NCI-H748 (cell line): Measurements from ENCODE around the gene GAD1.

Experiments
- DNase-seq: peaks from one replicate; lab custom pipeline; 2025; ENCODE audit not compliant: unreplicated experiment; lab: John Stamatoyannopoulos, UW

GAD1 gene

DNA sequence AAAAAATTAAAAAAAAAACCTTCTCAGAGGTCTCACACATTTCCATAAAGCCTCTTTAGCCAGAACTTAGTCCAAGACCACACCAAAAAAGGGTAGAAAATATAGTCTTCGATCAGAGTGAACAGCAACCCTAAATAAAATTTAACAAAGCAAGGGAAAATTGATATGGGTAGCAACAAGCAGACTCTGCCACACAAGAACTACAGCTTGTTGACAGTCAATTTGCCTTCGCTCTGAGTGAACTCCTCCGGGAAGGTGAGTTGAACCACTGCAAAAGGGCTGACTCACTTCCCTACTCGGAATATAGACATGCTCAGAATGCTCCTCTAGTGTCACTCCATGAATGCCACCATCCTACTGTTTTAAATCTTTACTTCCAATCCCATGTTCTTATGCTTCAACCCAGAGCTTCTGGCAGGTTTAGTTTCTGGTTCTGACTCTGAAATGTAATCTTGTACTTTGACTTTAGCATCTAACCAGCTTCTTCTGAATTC lies 24.1 kb downstream of the GAD1 start:
- no peak for DNase-seq

DNA sequence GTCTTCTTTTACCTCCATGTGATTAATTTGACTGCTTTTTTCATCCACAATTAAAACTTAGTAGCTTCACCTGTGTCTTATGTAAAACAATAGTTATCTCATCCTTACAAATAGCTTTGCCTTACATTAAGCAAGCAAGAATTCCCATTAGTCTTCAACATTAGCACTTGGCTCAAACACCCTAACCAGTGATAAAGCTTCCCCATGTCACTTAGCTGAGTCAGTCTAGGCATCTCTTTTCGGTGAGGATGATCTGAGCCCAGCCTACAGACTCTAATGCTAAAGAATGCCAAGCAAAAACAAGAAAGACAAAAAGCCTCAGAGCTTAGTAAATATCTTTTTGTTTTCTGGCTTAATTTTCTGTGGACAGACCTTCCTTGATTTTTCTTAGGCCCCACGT lies 26.1 kb downstream of the GAD1 start:
- no peak for DNase-seq

DNA sequence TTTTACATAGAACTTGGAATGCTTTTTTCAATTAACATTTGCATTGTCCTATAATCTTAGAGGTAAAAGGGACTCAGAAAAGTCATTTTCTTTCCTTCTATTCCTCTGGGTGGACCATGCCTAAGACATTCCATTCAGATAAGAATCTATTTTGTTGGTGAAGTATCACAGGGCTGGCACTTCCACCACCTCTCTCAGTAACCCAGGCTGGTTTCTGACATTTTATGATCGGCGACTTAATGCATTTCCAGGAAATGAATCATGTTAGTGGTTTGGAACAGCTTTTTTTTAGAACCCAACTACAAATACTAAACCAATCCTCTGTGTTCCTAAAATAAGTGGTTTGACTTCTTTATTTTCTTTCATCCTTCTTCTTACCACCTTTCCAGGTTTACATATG lies 27.0 kb downstream of the GAD1 start:
- DNase-seq = no peak

DNA sequence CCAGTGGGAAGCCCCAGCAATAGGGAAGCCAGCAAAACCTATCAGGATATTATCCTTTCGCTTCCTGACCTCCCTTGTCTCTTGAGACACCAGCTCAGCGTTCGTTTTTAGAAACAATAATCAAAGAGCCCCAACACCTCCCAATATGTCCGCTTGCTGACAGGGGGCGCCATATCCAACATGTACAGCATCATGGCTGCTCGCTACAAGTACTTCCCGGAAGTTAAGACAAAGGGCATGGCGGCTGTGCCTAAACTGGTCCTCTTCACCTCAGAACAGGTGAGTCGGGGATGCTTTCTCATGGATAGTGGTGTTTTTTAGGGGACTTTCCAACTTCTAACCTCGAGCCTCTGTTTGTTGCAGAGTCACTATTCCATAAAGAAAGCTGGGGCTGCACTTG lies 28.7 kb downstream of the GAD1 start:
- peak; percentile 25 for DNase-seq

DNA sequence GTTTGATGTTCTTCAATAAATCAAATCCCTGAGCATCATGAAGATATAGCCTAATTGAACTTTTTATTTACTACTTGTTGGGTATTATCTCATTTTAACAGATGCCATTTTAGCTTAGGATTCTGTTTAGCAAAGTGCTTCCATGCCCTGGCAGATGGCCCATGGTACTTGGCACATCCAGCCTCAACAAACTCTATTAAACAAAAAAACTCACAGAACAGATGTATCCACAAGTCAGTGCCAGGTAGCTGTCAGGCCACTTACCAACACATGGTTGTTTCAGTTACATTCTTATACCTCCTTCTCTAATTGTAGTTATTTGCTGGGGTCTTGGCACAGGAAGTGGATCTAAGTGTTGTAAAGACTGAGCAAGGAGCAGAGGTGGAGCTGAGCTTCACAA lies 29.6 kb downstream of the GAD1 start:
- DNase-seq = no peak

DNA sequence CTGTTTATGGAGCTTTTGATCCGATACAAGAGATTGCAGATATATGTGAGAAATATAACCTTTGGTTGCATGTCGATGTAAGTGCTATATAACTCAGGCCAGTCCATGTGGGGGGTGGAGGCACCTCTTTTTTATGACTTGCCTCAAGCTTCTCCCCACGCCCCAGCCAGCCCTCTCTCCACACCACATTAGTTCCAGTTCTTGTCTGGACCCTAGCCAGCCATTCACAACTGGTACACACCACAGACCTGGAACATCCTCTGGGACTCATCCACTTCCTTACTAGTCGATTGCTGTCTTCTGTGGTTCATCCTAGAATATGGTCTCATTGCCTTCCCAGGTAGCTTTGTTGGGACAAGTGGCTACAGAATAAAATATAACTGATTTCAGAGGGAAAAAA lies 31.0 kb downstream of the GAD1 start:
- no peak for DNase-seq

DNA sequence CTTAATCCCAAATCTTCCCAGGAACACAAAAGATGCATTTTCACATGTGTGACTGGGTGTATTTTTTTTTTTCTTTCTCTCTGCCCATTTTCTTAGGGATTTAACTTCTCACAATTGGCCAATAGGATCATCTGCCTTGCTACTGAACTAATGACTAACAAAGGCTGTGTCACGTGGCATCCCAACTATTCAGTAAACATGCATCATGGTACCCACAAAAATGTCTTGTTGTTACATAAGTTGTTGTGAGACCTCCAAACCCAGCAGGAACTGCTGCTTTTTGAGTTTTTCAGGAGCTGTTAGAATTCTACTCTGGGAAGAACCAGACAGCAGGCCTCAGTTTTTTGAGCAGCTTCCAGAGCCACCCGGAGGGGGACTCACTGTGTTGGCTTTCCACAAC lies 31.9 kb downstream of the GAD1 start:
- no peak for DNase-seq

DNA sequence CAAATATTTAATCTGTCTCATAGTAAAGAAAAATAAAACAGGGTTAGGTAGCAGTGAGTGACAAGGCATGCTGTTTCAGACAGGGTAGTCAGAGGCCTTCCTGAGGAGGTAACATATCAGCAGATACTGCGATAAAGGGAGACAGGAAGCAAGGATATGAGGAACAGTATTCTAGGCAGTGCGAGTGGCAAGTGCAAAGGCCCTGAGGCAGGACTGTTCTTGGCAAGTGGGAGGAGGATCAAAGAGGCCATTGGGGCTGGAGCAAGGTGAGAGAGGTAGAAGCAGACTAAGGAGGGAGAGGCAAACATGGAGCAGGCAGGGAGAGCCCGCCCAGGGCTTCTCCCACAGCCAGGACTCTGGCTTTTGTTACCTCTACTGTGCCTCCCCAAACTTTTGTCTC lies 33.6 kb downstream of the GAD1 start:
- no peak for DNase-seq

DNA sequence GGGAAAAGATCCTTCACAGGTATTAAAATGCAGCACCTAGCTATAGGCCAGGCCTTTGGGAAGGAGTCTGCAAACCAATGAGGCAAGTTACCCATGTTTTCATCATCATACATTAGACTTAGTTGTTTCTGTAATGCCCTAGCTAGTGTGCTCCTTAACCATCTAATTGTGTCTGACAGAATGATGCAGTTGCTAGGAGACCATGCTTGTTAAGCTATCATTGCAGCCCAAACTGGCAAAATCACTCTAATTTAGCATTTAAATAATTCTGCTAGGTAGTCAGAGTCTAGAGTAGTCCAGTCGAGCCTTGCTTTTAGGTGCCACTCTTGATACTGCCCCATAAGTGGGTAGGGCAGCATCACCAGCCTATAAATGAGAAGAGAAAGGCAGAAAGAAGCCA lies 34.9 kb downstream of the GAD1 start:
- no peak for DNase-seq

DNA sequence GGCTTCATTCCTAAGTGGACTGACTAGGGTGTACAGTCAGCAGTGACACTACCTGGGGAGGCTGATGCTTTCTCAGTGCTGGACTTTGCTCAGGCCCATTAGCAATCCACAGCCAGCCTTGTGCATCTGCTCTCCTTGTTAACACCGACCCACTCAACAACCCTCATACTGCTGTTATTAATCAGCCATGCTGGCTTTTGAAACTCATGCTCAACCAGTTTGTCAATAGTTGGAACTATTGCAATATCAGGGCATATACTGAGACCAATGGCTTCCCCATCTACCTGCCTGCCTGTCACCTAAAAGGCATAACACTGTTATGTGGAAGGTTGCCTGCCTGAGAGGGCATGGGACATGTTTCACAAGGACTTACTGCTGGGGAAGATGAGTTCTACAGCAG lies 39.4 kb downstream of the GAD1 start:
- DNase-seq = no peak

DNA sequence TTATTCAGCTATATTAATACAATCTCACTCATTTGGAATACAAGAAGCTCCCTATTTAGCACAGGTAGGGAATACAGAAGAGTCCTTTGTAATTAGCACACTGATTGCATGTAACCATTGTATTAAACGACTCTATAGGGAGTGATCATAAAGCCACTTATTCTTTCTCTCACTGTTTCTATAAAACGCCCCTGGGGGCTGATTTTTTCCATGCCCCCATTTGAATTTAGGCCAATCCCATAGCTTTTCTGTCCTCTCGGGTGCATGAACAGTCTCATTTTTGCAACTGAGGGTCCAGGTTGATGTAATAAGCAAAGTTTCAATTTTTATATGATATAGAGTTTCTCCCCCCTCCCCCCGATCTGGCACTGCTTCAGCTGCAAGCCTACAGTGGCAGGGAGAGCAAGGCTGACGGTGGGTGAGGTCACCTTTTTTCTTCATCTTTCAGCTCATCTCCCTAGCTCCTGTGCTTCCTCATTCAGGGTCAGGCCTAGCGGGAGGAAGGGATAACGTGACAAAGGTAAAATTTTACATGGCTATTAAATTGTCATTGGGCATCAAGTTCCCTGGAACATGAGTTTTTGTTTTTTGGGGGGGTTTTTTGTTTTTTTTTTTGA lies 45.7 kb downstream of the GAD1 start:
- DNase-seq = no peak

DNA sequence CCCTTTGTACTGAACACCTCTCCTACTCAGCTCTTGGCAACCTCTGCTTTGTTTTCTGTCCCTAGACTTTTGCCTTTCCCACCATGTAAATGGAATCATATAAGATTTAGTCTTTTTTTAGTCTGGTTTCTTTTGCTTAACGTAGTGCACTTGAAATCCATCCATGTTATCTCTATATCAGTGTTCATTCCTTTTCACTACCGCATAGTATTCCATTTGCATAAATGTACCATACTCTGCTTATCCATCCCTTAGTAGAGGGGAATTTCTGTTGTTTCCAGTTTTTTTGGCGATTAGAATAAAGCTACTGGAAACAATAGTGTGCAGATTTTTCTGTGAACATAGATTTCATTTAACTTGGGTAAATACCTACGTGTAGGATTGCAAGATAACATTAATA lies 46.4 kb downstream of the GAD1 start:
- no peak for DNase-seq

DNA sequence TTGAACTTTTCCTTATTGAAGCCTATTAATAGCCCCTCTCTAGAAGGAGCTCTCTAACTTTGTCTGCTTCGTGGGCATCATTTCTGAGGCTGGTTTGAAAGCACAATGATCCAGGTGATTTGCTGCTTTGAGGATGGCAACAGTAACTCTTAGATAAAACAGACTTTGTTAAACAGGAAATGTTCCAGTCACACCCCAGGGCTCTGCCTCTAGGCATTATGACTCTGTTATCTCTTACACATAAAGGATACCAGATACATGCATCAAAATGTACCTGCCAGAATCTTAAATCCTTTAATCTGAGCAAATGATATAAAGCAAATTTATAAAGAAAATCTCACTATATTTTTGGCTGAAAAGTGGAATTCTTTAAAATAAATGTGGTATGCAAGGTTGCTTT lies 52.3 kb downstream of the GAD1 start:
- DNase-seq = no peak

DNA sequence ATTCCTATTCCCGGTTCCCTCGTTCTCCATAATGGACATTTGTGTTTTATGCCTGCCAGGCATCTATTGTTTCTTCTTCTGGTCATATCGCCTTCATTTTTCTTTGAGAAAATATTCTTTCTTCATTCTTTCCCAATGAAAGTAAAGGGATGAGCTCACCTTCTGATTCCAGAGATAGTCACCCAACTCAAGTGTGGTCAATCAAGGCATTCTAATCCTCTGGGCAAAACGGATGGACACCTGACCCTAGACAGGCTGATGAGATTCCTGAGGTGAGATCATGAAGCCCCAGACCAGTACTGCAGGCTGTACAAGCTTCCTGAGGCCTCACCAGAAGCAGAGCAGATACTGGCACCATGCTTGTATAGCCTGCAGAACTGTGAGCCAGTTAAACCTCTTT lies 52.8 kb downstream of the GAD1 start:
- no peak for DNase-seq

DNA sequence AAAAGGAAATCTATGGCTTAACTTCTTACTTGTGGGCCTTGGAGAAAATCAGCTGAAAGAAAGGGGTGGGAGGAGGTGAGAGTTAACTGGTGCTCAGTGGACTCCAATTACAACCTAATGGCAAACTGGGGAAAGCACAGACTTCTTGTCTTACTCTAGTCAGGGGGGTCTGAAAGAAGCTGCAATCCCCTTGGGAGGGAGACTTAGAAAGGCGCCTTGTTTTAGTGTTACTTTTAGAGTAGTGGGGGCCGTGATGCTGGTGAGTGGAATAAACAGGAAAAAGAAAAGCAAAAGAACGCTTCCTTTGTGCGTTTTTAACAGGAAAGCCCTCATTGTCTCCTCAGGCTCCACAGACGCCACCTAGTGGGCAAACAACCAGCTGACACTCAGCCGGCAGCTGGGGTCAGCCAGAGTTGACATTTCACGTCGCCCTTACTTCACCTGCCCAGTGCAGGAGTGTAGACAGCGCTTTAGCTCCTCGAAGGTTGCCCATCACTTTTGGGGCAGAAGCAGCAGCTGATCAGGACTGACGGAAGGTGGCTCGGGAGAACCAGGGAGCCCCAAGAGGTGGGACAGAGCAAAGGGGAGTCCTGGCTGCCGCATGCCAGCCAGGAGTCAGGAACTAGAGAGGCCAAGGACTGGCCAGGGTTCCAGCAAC lies 56.5 kb downstream of the GAD1 start:
- peak; percentile 84 for DNase-seq

DNA sequence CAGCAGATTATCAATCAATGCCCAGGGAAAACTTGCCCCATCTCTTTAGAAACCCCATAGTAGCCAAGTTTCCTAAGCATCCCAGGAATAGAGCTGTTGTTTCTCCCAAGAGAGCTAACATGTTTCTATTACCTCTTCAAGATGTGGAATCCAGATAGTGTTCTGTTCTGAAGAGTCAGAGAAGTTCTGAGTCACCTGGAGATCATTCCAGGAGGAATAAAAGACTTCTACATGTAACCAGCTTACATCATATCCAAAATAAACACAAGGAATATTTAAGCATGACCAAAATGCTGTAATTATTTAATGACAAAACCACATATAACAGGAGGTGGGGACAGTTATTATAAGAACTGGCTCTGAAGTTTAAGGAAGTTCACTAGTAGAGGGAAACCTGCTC lies 61.4 kb downstream of the GAD1 start:
- no peak for DNase-seq

DNA sequence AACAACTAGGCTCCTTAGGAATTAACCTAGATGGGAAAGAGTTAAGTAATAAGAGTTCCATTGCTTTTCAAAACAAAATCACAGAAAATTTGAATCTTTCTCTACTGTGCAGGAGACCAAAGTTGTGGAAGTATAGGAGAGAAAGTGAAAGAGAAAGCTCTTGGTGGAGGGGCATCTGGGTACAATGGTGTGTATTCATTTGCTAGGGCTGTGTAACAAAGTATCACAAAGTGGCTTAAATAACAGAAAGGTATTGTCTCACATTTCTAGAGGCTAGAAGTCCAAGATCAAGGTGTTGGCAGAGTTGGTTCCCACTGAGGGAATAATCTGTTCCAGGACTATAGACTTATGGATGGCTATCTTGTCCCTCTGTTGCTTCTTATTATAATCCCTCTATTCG lies 61.8 kb downstream of the GAD1 start:
- no peak for DNase-seq

DNA sequence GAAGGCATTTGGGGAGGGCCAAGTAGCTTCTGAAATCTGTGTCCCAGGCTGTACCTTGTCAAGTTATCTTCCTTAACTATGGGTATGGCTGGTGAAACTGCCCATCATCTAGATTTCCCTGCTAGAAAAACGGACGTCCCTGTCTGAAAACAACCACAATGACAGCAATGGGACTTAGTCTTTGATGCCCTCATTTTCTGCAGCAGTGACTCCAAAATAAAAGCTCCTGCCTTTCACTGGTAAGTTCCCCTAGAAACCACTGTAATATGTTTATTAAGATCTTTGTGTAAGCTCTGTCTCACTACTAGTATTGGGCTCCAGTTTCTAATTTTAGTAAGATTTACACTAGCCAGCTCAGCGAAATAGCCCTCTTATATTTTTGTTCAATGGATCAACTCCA lies 65.2 kb downstream of the GAD1 start:
- no peak for DNase-seq

DNA sequence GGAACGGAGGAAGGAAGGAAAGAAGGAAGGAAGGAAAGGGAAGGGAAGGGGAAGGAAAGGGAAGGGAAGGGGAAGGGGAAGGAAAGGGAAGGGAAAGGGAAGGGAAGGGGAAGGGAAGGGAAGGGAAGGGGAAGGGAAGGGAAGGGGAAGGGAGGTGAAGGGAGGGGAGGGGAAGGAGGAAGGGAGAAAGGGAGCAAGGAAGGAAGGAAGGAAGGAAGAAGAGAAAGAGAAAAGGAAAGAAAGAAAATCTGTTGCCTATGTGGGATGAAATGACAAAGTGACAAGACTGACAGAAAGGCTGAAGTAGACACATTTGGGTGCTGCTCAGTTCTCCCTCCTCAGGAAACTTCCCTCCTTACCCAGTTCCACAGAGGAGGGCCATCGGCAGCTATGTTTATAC lies 66.1 kb downstream of the GAD1 start:
- no peak for DNase-seq

DNA sequence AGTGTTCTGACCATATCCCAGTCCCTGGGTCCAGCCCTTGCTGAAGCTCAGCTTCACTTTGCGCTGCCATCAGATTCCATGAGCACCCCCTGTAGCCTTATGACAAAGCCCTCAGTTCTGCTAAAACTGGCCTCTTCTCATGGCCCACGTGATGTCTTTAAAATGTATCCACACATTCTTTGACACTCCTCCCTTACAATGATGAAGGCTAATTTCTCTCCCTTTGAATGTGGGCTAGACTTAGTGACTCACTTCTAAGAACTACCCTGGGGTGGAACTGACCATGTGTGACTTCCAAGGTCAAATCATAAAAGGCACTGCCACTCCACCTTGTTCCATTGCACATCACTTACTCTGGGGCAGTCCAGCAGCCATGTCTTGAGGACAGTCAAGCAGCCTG lies 67.0 kb downstream of the GAD1 start:
- DNase-seq = no peak

DNA sequence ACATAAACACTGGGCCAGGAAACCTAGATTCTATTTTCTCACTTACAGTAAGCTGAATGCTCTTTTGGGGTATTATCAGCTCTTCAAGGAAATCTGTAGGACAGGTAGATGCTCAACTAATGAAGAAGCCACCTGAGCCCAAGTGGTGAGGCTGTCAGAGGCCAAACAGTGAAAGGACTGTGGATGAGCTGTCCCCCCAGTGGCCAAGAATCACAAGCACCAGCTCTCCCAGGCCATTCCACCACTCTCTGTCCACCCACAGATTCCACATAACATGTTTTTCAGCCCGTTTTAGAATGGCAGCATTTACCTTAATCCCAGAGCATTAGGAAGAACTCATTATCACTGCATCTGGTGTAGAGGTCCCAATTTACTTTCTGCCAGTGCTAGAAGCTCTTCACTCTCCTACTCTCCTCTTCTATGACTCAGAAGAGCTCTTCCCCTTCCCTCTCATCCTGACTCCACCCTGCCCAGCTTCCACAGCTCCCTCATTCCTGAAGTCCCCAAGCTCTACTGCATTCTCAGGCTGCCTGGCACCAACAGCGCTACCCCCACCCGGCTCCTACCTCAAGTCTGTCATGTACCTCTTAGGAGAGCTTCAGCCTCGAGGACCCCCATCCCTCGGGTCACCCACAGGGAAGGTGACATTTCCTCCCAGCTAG lies 68.6 kb downstream of the GAD1 start:
- no peak for DNase-seq

DNA sequence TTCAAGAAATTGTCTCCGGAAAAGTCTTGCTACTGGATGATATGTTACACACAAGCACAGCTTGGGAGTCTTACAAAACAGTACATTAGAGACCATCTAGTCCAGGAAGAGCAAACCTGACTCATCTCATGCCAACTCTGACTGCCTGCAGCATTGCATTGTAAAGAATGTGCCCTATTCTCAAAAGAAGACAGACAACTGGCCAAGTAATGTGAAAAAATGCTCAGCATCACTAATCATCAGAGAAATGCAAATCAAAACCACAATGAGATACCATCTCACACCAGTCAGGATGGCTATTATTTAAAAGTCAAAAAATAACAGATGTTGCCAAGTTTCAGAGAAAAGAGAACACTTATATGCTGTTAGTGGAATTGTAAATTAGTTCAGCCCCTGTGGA lies 69.7 kb downstream of the GAD1 start:
- DNase-seq = no peak

DNA sequence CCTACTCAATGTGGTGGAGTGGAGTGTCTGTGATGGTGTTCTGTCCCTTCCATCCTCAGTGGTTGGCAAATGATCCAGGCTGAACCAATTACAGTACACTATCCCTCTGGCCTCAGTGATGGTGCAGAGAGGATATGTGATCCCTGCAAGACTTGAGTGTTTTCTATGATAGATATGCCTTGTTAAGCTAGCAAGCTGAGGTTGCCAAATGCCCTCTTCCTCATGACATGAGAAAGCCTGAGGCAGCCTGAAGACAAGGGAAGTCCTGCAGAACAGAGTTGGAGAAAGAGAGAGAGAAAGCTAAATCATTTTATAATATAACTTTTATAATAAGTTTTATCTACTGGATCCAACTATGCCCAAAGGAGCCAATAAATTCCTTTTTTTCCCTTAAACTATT lies 70.8 kb downstream of the GAD1 start:
- DNase-seq = no peak
